ENCODE measurements around the gene CASP9.
"Not testable (repeated sequence)": the region's sequence is repeated elsewhere in the genome, so short reads cannot be mapped to it uniquely, and the experiment has no call there.

Gene CASP9

GRCh38 chr1:15479654-15480347 lies 44.2 kb downstream of the CASP9 start:
- CTCF ChIA-PET = interaction anchor here (0.6 to 0.7 kb wide), 2 partner anchors 117 to 419 kb away, joined by 3 read pairs; no protein-coding TSS in a partner anchor
- no peak for TF ChIP-seq CTCF (conservative IDR thresholded peaks at IDR 0.05; ENCODE audit: low read depth)
- H3K27ac ChIP-seq = no peak overlapping the region
- POLR2A ChIA-PET (ENCODE audit: low non-redundant PET) = no interaction called here
- no peak for DNase-seq (ENCODE audit: low spot score)

GRCh38 chr1:15477646-15478212 lies 46.3 kb downstream of the CASP9 start:
- CTCF ChIA-PET = no interaction called here

GRCh38 chr1:15476927-15477326 lies 47.1 kb downstream of the CASP9 start:
- POLR2A ChIA-PET (ENCODE audit: low non-redundant PET) = no interaction called here
- no peak for DNase-seq (ENCODE audit: low spot score)
- H3K27ac ChIP-seq = no peak overlapping the region
- CTCF ChIA-PET = interaction anchor here (0.6 kb wide), 1 partner anchor 44 kb away, joined by 4 read pairs; no protein-coding TSS in a partner anchor
- TF ChIP-seq CTCF (conservative IDR thresholded peaks at IDR 0.05; ENCODE audit: low read depth) = no peak

More at GRCh38 chr1:15477646-15478212, 46.3 kb downstream of the CASP9 start:
- POLR2A ChIA-PET (ENCODE audit: low non-redundant PET) = no interaction called here
- DNase-seq (ENCODE audit: low spot score) = no peak
- no peak for TF ChIP-seq CTCF (conservative IDR thresholded peaks at IDR 0.05; ENCODE audit: low read depth)
- no peak overlapping the region for H3K27ac ChIP-seq

- no peak for TF ChIP-seq CTCF (conservative IDR thresholded peaks at IDR 0.05; ENCODE audit: low read depth)
- CTCF ChIA-PET = no interaction called here
Measured at GRCh38 chr1:15475752-15476314, 48.2 kb downstream of the CASP9 start, which contains the start of gene CELA2B. Gene CELA2B (plus strand): TSS chr1:15476104. CDS start chr1:15476126, 22 bp downstream.

GRCh38 chr1:15472587-15472986 lies 51.4 kb downstream of the CASP9 start:
- ChIA-PET POLR2A (ENCODE audit: low non-redundant PET) (interaction anchor here (0.5 kb wide), 1 partner anchor 22 kb away, joined by 5 read pairs; no protein-coding TSS in a partner anchor), CTCF (no interaction called here)
- DNase-seq (ENCODE audit: low spot score) = no peak
- no peak overlapping the region for H3K27ac ChIP-seq
- TF ChIP-seq CTCF (conservative IDR thresholded peaks at IDR 0.05; ENCODE audit: low read depth) = no peak

More at GRCh38 chr1:15475752-15476314, 48.2 kb downstream of the CASP9 start, which contains the start of gene CELA2B:
- POLR2A ChIA-PET (ENCODE audit: low non-redundant PET) = no interaction called here
- H3K27ac ChIP-seq = no peak within 1 kb of the TSS
- no peak for DNase-seq (ENCODE audit: low spot score)

GRCh38 chr1:15471723-15472122 lies 52.3 kb downstream of the CASP9 start:
- DNase-seq (ENCODE audit: low spot score); POLR2A ChIA-PET (ENCODE audit: low non-redundant PET); H3K27ac ChIP-seq: not testable (repeated sequence)
- CTCF ChIA-PET = interaction anchor here (0.8 kb wide), 1 partner anchor 20 kb away, joined by 3 read pairs; no protein-coding TSS in a partner anchor

GRCh38 chr1:15471067-15471466 lies 52.9 kb downstream of the CASP9 start:
- DNase-seq (ENCODE audit: low spot score); H3K27ac ChIP-seq; POLR2A ChIA-PET (ENCODE audit: low non-redundant PET): not testable (repeated sequence)
- CTCF ChIA-PET = interaction anchor here (0.7 kb wide), 1 partner anchor 315 kb away, joined by 3 read pairs; no protein-coding TSS in a partner anchor

GRCh38 chr1:15469821-15470448 lies 54.1 kb downstream of the CASP9 start:
- CTCF ChIA-PET; H3K27ac ChIP-seq; DNase-seq (ENCODE audit: low spot score); POLR2A ChIA-PET (ENCODE audit: low non-redundant PET): not testable (repeated sequence)
